Glomerular endothelial cell (primary cell): ENCODE data around the gene EHHADH. TPM values are rescaled to one million over a fixed set of nuclear protein-coding genes. Genes with fewer than 3 reads are reported as not detected.
A peak's percentile ranks its signal among the peaks of the same experiment; 100 is the strongest.
"Not testable (repeated sequence)": the region's sequence is repeated elsewhere in the genome, so short reads cannot be mapped to it uniquely, and the experiment has no call there.

Experiments
- DNase-seq: peaks from one replicate; pipeline ENCODE4 v3.0.0-alpha.2; 2011; ENCODE audit warnings: low read depth, low spot score; ENCODE audit errors: extremely low read depth
- total RNA-seq: library from RNA; depleted of rRNA; stranded (reverse); fragments of >200 nt; gene quantifications from 2 replicates; pipeline ENCODE4 v1.2.3, GENCODE V29; 2015

Gene EHHADH
- 5.2 and 5.6 TPM in 2 replicates for total RNA-seq

DNA sequence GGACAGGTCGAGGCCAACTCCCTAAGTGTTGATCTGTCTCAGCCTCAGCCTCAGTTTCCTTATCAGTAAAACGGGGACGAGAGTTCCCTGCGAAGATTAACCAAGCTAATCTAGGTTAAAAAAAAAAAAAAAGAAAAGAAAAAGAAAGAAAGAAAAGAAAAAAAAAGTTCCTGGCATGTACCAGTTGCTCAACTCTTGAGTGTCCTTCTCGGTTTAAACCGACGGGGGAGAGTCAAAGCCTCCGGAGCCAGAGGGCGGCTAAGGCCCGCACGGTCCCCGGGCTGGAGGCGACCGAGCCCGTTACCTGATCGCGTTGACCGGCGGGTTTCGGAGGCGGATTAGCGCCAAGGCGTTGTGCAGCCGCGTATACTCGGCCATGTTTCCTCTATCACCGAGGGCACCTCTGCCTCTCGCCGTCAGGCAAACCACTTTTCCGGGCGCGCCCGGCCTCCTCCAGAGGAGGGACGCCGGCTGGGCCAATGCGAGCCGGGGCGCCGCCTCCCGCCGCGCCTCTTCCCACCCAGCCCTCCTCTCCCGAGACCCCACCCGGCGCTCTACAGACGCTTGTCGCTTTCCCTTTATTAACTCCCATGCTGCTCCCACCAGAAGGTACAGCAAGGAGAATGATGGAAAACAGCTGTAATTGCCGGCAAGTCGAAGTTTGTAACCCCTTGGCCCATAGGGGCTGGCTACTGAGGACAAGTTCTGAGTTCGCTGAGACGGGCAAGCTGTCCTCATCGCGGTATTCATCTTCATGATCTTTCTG, at the start of gene EHHADH:
EHHADH (minus strand) TSS at position 405 of the 766 bp plus-strand sequence; CDS start at position 378, 27 bp downstream.
- DNase-seq: no peak

GRCh38 chr3:185299918-185300426, 46.1 kb upstream of the EHHADH start:
- not testable (repeated sequence) for DNase-seq

DNA sequence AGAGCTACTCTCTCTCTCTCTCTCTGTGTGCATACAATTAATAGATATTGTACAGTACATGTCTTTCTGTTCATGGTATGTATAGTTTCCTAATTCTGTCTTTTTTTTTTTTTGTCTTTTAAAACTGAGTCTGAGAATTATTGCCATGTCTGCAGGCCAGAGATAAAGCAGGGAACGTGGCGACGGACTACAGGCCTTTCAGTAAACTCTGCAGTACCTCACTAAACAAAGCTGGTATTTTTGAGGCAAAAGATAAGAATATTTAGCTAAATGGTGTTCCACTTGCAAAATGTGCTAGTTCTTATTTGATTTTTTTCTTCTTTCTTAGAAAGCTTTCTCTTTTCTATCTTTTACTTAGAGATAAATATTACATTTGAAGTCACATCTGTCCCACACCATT, 44.0 kb upstream of the EHHADH start:
- DNase-seq: no peak

GRCh38 chr3:185292238-185292637, 38.4 kb upstream of the EHHADH start:
- DNase-seq: no peak

- DNase-seq: no peak
These were observed 36.4 kb upstream of the EHHADH start for GRCh38 chr3:185290266-185290665.

DNA sequence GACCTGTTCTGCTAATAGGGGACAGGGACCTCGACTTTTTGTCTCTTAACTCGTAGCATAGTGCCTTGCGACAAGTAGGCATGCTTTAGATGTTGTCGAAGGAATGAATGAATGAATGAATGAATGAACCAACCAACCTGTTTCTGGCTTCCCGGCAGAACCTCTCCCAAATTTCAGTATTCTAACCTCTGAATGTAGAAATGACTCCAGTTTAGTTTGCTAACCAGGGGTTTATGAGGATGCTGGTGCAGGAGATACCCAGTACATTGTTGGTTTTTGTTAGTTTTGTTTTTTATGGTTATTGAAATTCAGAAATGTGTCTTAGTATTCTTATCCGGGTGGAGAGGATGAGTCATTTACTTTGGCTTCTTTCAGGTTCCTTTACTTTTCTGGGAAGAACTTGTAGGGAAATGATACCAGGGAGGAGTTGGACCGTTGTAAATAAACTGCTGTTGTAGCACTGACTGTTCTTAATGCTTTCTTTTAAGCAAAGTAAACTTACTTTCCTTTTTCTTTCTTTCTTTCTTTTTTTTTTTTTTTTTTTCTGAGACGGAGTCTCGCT, 29.6 kb upstream of the EHHADH start:
- no peak for DNase-seq

DNA sequence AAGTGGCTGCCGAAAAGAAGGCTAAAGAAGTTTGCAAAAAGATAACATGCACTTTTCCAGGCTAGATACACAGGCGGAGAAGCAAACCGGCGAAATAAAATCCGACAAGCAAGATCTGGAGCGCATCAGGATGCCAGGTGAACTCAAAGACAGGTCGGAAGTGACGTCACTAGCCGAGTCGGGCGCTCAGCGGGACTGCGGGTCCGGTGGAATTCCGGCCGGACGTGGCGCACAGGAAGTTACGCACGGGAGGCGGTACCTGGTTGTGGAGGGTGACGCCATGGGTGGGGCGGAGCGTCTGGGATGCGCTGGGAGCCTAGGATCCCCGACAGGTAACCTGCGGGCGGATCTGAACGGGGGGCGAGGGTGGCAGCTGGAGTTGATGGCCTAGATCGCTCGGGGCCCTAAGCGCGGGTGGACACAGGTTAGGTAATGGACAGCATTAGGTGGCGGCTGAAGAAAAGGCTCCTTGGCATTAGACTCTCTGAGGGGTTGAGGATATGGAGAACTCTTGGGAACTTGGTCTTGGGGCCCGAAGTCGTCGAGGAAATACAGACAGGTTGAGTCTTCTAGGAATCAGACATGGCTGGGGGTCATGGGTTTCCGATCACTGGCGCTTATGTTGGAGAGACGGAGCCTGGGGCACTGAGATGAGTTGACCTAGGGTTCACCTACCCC, 29.0 kb upstream of the EHHADH start:
- DNase-seq: peak; percentile 50

DNA sequence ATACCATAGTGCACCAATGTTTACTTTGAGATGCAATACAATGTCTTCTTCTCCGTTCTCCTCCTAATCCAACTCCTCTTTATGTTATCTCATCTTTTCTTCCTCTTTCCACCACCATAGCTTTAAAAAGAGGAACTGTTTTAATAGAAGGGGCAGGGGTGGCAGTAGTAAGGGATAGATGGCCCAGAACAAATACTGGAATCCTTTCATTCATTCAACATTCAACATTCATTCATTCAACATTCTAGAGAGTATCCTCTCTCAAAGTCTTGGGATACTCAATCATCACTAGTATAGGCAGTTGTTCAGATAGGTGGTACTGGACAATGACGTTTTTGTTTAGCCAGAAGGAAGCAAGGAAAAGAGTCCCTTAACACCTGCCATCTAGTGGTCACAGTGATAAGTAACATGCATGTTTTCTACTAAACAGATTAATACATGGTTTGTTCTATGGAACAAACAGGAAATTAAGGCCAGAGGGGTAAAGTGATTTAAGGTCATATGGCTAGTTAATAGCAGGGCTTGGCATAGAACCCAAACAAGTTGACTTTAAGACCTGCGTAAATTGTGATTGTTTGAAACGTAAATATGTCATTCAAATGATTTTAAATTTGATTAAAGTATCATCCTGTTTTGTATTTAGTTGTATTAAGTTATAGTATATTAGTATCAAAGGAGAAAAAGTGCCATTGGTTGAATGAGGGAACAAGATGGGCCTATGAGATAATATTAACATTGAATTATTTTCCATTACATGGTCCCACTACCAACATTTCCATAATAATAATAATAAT, 26.9 kb upstream of the EHHADH start:
- peak; percentile 50 for DNase-seq

- no peak for DNase-seq
These were observed 25.8 kb upstream of the EHHADH start for GRCh38 chr3:185279587-185280138.

DNA sequence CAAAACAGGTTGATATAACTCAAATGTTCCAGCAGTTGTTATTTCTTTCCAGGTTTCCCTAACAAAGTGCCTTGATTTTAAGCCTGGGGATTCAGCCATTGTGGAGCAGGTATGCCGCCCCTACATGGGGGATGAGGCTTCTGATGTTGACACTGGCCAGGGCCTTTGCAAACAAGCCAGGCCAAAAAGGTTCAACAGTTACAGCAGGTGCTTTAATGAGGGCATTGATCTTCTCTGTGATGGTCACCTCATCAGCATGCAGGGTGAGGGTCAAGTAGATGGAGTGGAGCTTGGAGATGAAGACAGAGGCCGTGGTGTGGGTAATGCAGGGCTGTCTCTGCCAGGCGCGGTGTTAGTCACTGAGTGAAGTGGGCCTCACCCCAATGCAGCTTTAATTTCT, 22.6 kb upstream of the EHHADH start:
- no peak for DNase-seq

DNA sequence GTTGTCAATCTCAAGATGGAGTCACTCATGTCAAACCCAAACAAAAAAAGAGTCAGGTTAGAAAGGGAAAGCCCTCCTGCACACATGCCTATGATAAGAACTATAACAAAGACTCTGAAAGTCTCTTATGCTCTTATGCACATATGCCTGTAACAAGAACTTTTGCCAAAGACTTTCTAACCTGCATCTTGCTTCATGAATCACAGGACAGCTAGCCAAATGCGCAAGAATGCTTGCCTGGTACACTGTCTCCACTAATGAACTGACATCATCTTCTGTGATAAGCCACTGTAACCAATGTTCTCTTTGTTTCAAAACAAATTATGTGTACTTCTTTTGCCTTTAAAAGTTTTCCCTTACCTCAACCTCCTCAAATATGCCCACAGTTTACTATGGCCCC, 18.2 kb upstream of the EHHADH start:
- DNase-seq: no peak

DNA sequence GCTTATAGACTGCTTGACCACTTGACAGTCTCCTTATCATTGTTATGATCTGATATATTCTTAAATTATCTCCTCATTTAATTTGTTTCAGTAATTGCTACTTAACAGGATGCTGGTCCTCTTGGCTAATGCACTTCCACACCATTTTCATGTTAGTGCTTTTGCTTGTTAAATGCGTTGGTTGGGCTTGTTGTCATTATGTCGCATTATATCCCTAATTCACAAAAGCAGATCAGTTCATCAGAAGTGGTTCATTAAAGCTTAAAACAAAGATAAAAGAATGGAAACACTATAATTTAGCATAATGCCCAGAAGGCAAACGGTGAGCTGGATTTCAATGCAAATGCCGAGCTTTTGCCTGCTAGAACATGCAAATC, 17.1 kb upstream of the EHHADH start:
- DNase-seq: no peak

- DNase-seq: no peak
These were observed 16.6 kb upstream of the EHHADH start for GRCh38 chr3:185270262-185270955.

- DNase-seq: no peak
These were observed 14.5 kb upstream of the EHHADH start for GRCh38 chr3:185268194-185268962.

- no peak for DNase-seq
These were observed 13.3 kb upstream of the EHHADH start for GRCh38 chr3:185267193-185267592.

DNA sequence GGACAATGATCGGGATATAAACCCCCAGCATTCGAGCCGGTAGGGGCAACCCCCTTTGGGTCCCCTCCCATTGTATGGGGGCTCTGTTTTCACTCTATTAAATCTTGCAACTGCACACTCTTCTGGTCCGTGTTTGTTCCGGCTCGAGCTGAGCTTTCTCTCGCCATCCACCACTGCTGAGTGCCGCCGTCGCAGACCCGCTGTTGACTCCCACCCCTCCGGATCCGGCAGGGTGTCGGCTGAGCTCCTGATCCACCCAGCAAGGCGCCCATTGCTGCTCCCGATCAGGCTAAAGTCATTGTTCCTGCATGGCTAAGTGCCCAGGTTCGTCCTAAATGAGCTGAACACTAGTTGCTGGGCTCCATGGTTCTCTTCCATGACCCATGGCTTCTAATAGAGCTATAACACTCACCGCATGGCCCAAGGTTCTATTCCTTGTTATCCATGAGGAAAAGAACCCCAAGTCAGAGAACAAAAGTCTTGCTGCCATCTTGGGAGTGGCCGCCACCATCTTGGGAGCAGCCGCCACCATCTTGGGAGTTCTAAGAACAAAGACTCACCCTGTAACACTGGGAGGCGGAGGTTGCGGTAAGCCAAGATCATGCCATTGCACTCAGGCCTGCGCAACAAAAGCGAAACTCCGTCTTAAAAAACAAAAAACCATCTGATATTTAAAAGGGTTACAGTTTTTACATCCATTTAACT, 11.2 kb upstream of the EHHADH start:
- DNase-seq: no peak

DNA sequence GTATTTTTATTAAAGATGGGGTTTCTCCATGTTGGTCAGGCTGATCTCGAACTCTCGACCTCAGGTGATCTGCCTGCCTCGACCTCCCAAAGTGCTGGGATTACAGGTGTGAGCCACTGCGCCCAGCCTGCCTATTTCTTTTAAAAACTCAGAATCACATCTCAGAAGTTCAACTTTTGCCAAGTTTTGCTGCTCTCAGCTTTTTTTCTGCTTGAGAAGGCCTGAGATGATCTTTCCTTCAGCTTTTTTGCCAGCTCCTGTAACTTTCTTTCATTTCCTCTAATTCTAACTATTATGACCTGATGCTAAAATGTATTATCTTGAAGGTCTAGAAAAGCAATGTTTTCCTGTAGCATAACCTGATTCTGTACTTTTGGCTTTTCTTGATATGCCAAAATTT, 9.6 kb upstream of the EHHADH start:
- no peak for DNase-seq

DNA sequence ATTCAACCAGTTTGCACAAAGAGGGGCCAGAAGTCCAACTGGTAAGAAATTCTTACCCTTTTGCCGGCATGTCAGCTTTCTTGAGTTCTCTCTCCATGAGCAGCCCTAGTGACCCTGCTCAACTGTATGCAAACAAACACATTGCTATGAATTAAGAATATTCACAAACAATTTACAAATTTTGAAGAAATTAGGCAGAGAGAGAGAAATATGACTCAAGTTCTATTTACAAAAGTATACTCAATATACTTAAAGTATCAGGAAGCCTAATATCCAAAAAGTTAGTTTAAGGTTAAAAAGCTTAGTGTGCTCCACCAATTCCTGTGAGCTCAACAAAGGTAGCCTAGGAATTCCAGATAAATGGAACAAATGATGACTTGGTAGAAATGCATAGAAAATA, 3.5 kb upstream of the EHHADH start:
- DNase-seq: no peak

DNA sequence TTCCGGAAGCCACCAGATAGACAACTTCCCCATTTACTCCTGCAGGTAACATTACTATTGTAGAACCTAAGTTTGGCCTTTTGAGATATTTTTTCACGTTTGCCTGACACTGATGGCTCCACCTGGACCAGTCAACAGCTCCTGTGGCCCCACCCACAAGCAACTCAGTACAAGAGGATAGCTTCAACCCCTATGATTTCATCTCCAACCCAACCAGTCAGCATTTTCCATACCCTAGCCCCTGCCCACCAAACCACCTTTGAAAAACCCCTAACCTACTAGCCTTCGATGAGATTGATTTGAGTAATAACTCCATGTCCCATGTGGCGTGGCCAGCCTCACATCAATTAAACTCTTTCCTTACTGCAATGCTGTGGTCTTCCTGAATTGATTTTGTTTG, 950 bp upstream of the EHHADH start:
- no peak for DNase-seq
